Measurements from ENCODE around the gene BTG4.

Gene BTG4

GRCh38 chr11:111494040-111494439 lies 18.1 kb downstream of the BTG4 start:
- no peak for ATAC-seq
- no peak overlapping the region for H3K4me3 Mint-ChIP-seq
- no peaks in the 10 kb centered on the region for H3K9me3 Mint-ChIP-seq
- no peaks in the 10 kb centered on the region for H3K36me3 Mint-ChIP-seq (ENCODE audit: low read depth)
- H3K4me1 Mint-ChIP-seq = no peaks in the 10 kb centered on the region
- peaks cover 20% of the 10 kb centered on the region for H3K27me3 Mint-ChIP-seq
- DNase-seq = no peak
- no peak overlapping the region for H3K27ac Mint-ChIP-seq

GRCh38 chr11:111490496-111490895 lies 21.7 kb downstream of the BTG4 start:
- no peaks in the 10 kb centered on the region for H3K4me1 Mint-ChIP-seq
- no peak for DNase-seq
- no peak for ATAC-seq
- peaks cover 16% of the 10 kb centered on the region for H3K27me3 Mint-ChIP-seq
- H3K4me3 Mint-ChIP-seq = no peak overlapping the region
- peaks cover 5% of the 10 kb centered on the region for H3K36me3 Mint-ChIP-seq (ENCODE audit: low read depth)
- no peak overlapping the region for H3K27ac Mint-ChIP-seq
- peaks cover 15% of the 10 kb centered on the region for H3K9me3 Mint-ChIP-seq

GRCh38 chr11:111483431-111483830 lies 28.8 kb downstream of the BTG4 start:
- ATAC-seq (no peak), DNase-seq (no peak)
- Mint-ChIP-seq H3K4me3 (no peak overlapping the region), H3K4me1 (no peaks in the 10 kb centered on the region), H3K9me3 (peaks cover 46% of the 10 kb centered on the region), H3K27me3 (peaks cover 14% of the 10 kb centered on the region), H3K27ac (no peak overlapping the region), H3K36me3 (ENCODE audit: low read depth) (peaks cover 7% of the 10 kb centered on the region)

GRCh38 chr11:111479666-111480065 lies 32.5 kb downstream of the BTG4 start:
- Mint-ChIP-seq H3K4me1 (no peaks in the 10 kb centered on the region), H3K27me3 (peaks cover 23% of the 10 kb centered on the region), H3K4me3 (no peak overlapping the region), H3K27ac (no peak overlapping the region), H3K36me3 (ENCODE audit: low read depth) (peaks cover 4% of the 10 kb centered on the region), H3K9me3 (peaks cover 29% of the 10 kb centered on the region)
- DNase-seq = no peak
- no peak for ATAC-seq

- Mint-ChIP-seq H3K4me1 (no peaks in the 10 kb centered on the region), H3K4me3 (no peak overlapping the region), H3K27ac (no peak overlapping the region), H3K9me3 (peaks cover 15% of the 10 kb centered on the region), H3K36me3 (ENCODE audit: low read depth) (no peaks in the 10 kb centered on the region), H3K27me3 (peaks cover 21% of the 10 kb centered on the region)
- DNase-seq (no peak), ATAC-seq (no peak)
These were observed 34.3 kb downstream of the BTG4 start for GRCh38 chr11:111477898-111478297.

GRCh38 chr11:111476956-111477355 lies 35.2 kb downstream of the BTG4 start:
- Mint-ChIP-seq H3K4me3 (no peak overlapping the region), H3K4me1 (no peaks in the 10 kb centered on the region), H3K27ac (no peak overlapping the region), H3K27me3 (peaks cover 21% of the 10 kb centered on the region), H3K36me3 (ENCODE audit: low read depth) (no peaks in the 10 kb centered on the region), H3K9me3 (peaks cover 7% of the 10 kb centered on the region)
- no peak for DNase-seq
- no peak for ATAC-seq

GRCh38 chr11:111476366-111476765 lies 35.8 kb downstream of the BTG4 start:
- ATAC-seq (no peak), DNase-seq (no peak)
- H3K4me3 Mint-ChIP-seq = no peak overlapping the region
- H3K36me3 Mint-ChIP-seq (ENCODE audit: low read depth) = no peaks in the 10 kb centered on the region
- no peak overlapping the region for H3K27ac Mint-ChIP-seq
- no peaks in the 10 kb centered on the region for H3K4me1 Mint-ChIP-seq
- peaks cover 21% of the 10 kb centered on the region for H3K27me3 Mint-ChIP-seq
- peaks cover 7% of the 10 kb centered on the region for H3K9me3 Mint-ChIP-seq

- H3K27me3 Mint-ChIP-seq = peaks cover 15% of the 10 kb centered on the region
- H3K27ac Mint-ChIP-seq = no peak overlapping the region
- no peak overlapping the region for H3K4me3 Mint-ChIP-seq
- DNase-seq (no peak), ATAC-seq (no peak)
- H3K9me3 Mint-ChIP-seq = peaks cover 3% of the 10 kb centered on the region
- peaks cover under 1% of the 10 kb centered on the region for H3K4me1 Mint-ChIP-seq
- no peaks in the 10 kb centered on the region for H3K36me3 Mint-ChIP-seq (ENCODE audit: low read depth)
These were observed 37.8 kb downstream of the BTG4 start for GRCh38 chr11:111474432-111474831.

- peaks cover 2% of the 10 kb centered on the region for H3K4me1 Mint-ChIP-seq
- H3K27me3 Mint-ChIP-seq = peaks cover 12% of the 10 kb centered on the region
- no peak for ATAC-seq
- peaks cover 3% of the 10 kb centered on the region for H3K9me3 Mint-ChIP-seq
- no peak for DNase-seq
- H3K27ac Mint-ChIP-seq = no peak overlapping the region
- H3K36me3 Mint-ChIP-seq (ENCODE audit: low read depth) = no peaks in the 10 kb centered on the region
- H3K4me3 Mint-ChIP-seq = no peak overlapping the region
These were observed 40.0 kb downstream of the BTG4 start for GRCh38 chr11:111472228-111472627.

- peaks cover 2% of the 10 kb centered on the region for H3K9me3 Mint-ChIP-seq
- DNase-seq (no peak), ATAC-seq (no peak)
- no peak overlapping the region for H3K4me3 Mint-ChIP-seq
- H3K4me1 Mint-ChIP-seq = peaks cover 6% of the 10 kb centered on the region
- H3K27me3 Mint-ChIP-seq = peaks cover 4% of the 10 kb centered on the region
- no peak overlapping the region for H3K27ac Mint-ChIP-seq
- H3K36me3 Mint-ChIP-seq (ENCODE audit: low read depth) = no peaks in the 10 kb centered on the region
These were observed 43.0 kb downstream of the BTG4 start for GRCh38 chr11:111469200-111469599.

GRCh38 chr11:111466615-111467014 lies 45.6 kb downstream of the BTG4 start:
- H3K4me1 Mint-ChIP-seq = peaks cover 6% of the 10 kb centered on the region
- H3K36me3 Mint-ChIP-seq (ENCODE audit: low read depth) = no peaks in the 10 kb centered on the region
- no peak overlapping the region for H3K27ac Mint-ChIP-seq
- no peak overlapping the region for H3K4me3 Mint-ChIP-seq
- ATAC-seq = peak; percentile 66
- DNase-seq = no peak
- peaks cover 4% of the 10 kb centered on the region for H3K27me3 Mint-ChIP-seq
- H3K9me3 Mint-ChIP-seq = no peaks in the 10 kb centered on the region

- ATAC-seq (no peak), DNase-seq (no peak)
- H3K4me3 Mint-ChIP-seq = no peak overlapping the region
- H3K36me3 Mint-ChIP-seq (ENCODE audit: low read depth) = no peaks in the 10 kb centered on the region
- peaks cover 8% of the 10 kb centered on the region for H3K4me1 Mint-ChIP-seq
- H3K9me3 Mint-ChIP-seq = no peaks in the 10 kb centered on the region
- no peak overlapping the region for H3K27ac Mint-ChIP-seq
- H3K27me3 Mint-ChIP-seq = peaks cover 7% of the 10 kb centered on the region
These were observed 46.8 kb downstream of the BTG4 start for GRCh38 chr11:111465400-111465799.

- DNase-seq = no peak
- peaks cover 18% of the 10 kb centered on the region for H3K27me3 Mint-ChIP-seq
- ATAC-seq = no peak
- peaks cover 6% of the 10 kb centered on the region for H3K4me1 Mint-ChIP-seq
- no peak overlapping the region for H3K27ac Mint-ChIP-seq
- H3K36me3 Mint-ChIP-seq (ENCODE audit: low read depth) = no peaks in the 10 kb centered on the region
- no peaks in the 10 kb centered on the region for H3K9me3 Mint-ChIP-seq
- H3K4me3 Mint-ChIP-seq = no peak overlapping the region
These were observed 48.9 kb downstream of the BTG4 start for GRCh38 chr11:111463276-111463675.

GRCh38 chr11:111462329-111462728 lies 49.9 kb downstream of the BTG4 start:
- H3K36me3 Mint-ChIP-seq (ENCODE audit: low read depth) = no peaks in the 10 kb centered on the region
- no peaks in the 10 kb centered on the region for H3K9me3 Mint-ChIP-seq
- no peak overlapping the region for H3K4me3 Mint-ChIP-seq
- ATAC-seq (no peak), DNase-seq (no peak)
- no peak overlapping the region for H3K27ac Mint-ChIP-seq
- peaks cover 15% of the 10 kb centered on the region for H3K27me3 Mint-ChIP-seq
- H3K4me1 Mint-ChIP-seq = peaks cover 6% of the 10 kb centered on the region

GRCh38 chr11:111461460-111462235 lies 50.5 kb downstream of the BTG4 start:
- peaks cover 18% of the 10 kb centered on the region for H3K27me3 Mint-ChIP-seq
- no peak for DNase-seq
- peaks cover 4% of the 10 kb centered on the region for H3K4me1 Mint-ChIP-seq
- no peaks in the 10 kb centered on the region for H3K9me3 Mint-ChIP-seq
- ATAC-seq = no peak
- no peak overlapping the region for H3K27ac Mint-ChIP-seq
- H3K4me3 Mint-ChIP-seq = no peak overlapping the region
- no peaks in the 10 kb centered on the region for H3K36me3 Mint-ChIP-seq (ENCODE audit: low read depth)

- Mint-ChIP-seq H3K9me3 (no peaks in the 10 kb centered on the region), H3K27me3 (peaks cover 18% of the 10 kb centered on the region), H3K4me3 (no peak overlapping the region), H3K27ac (no peak overlapping the region), H3K4me1 (peaks cover 2% of the 10 kb centered on the region), H3K36me3 (ENCODE audit: low read depth) (no peaks in the 10 kb centered on the region)
- DNase-seq (no peak), ATAC-seq (no peak)
These were observed 51.3 kb downstream of the BTG4 start for GRCh38 chr11:111460856-111461255.
